K562 (cell line): ENCODE data around the gene SPTBN2.

ENCODE experiments used
- RFX5 ChIP-seq: IDR thresholded peaks from 2 replicates; pipeline ENCODE4 v1.6.1; 2011; ENCODE audit warnings: low read depth, mild to moderate bottlenecking, improper control_type of control experiment, low read length
- ZBTB17 ChIP-seq: fragments of 450-650 bp; formaldehyde crosslinking; IDR thresholded peaks from 2 replicates; pipeline ENCODE4 v1.4.0; 2020; ENCODE audit warnings: mild to moderate bottlenecking

GRCh38 chr11:66701432-66702240, 27.4 kb downstream of the SPTBN2 start:
- TF ChIP-seq ZBTB17 (CRISPR knock-in tag): no peak
- no peak for TF ChIP-seq RFX5
